SIG-M5 (cell line): ENCODE measurements around the gene DPEP2.
"Not testable (repeated sequence)": the region's sequence is repeated elsewhere in the genome, so short reads cannot be mapped to it uniquely, and the experiment has no call there.

Experiments used
- DNase-seq: peaks from one replicate; lab custom pipeline; 2025; lab: John Stamatoyannopoulos, UW

Gene DPEP2

DNA sequence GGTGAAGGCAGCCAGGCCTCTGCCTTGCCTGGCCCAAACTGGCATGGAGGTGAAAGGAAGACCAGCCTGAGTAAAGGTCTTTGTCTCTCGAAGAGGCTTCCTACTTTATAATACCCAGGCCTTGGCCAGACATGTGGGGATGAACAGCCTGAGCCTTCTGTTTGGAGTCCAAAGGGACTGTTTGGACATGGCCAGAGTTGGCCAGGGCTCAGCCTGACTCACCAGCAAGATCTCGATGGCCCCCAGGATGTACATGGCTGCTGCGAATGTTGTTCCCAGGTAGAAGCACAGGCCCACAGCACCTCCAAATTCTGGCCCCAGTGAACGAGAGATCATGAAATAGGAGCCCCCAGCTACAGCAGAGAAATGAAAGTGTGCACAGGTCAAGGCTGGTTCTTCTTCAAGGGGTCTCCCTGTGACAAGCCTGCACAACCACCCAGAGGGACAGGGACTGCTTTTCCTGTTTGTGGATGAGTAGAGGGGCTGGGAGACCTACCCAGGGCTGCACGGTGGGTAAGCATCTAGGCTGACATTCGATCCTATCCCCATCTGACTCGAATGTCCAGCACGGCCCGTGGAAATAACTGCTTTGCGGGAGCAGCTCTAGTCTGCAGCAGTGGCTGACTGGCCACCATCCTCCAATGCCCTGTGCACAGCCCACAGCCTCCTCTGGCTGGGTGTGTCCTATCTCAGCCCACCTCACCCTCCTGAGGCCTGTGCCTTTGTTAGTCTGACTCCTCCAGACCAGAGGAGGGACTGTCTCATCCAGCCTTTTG is 44.7 kb downstream of the DPEP2 start:
- no peak for DNase-seq

DNA sequence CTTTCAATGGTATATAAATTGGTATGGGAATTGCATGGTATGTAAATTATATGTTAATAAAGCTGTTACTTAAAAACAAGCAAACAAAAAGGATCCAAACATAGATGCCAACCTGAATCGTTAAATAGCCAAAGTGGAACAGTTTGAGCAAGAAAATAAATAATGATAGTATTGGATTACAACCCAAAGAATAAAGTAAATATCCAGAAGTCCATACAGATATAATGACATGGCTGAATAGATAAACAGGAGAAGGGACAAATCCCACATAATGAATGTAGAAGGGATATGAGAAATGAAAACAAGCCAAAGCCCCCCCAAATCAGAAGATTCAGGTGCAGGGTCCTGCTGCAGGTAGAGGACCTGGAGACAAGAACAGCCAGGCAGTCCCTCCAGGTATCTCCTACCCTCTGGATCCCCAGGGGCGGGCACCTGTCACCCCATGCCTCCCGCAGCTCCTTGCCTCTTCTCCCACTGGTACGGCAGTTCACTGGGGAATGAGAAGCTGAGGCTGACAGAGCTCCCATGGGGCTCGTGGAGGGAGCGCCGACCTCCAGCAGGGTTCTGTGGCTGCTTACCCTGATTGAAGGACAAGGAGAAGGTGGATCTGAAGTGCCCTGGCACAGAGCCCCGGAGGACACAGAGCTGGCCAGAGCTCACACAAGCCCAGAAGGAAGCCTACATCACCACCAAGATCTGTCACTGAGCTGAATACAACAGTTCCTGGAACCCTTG is 45.5 kb downstream of the DPEP2 start:
- no peak for DNase-seq

DNA sequence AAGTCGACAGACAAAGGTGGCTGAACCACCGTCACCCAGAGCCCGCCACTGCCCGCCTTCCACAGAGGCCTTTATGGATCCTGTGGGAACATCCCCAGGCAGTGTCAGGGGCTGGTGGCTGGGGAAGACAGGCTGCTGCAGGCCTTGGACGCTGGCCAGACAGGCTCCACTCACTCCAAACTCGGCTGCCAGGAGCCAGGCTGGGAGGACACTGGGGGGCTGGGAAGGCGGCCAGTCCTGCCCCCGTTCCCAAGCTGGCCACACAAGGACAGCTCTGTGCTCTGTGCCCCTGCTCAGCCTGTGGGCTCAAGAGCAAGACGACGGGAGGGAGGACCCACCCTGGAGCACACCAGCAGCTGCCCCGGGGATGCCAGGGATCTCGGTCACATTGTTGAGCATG is 47.8 kb downstream of the DPEP2 start:
- DNase-seq = no peak

GRCh38 chr16:67950335-67950843 is 48.9 kb downstream of the DPEP2 start:
- DNase-seq = no peak

GRCh38 chr16:67949645-67950044 is 49.6 kb downstream of the DPEP2 start:
- DNase-seq = no peak

- DNase-seq = no peak
Measured at GRCh38 chr16:67948015-67948414, 51.3 kb downstream of the DPEP2 start.

- no peak for DNase-seq
Measured at GRCh38 chr16:67946966-67947558, 52.2 kb downstream of the DPEP2 start.

- DNase-seq = no peak
Measured at GRCh38 chr16:67946128-67946569, 53.1 kb downstream of the DPEP2 start.

GRCh38 chr16:67945392-67945933 is 53.8 kb downstream of the DPEP2 start:
- no peak for DNase-seq

- DNase-seq = no peak
Measured at GRCh38 chr16:67944690-67945391, 54.4 kb downstream of the DPEP2 start.

DNA sequence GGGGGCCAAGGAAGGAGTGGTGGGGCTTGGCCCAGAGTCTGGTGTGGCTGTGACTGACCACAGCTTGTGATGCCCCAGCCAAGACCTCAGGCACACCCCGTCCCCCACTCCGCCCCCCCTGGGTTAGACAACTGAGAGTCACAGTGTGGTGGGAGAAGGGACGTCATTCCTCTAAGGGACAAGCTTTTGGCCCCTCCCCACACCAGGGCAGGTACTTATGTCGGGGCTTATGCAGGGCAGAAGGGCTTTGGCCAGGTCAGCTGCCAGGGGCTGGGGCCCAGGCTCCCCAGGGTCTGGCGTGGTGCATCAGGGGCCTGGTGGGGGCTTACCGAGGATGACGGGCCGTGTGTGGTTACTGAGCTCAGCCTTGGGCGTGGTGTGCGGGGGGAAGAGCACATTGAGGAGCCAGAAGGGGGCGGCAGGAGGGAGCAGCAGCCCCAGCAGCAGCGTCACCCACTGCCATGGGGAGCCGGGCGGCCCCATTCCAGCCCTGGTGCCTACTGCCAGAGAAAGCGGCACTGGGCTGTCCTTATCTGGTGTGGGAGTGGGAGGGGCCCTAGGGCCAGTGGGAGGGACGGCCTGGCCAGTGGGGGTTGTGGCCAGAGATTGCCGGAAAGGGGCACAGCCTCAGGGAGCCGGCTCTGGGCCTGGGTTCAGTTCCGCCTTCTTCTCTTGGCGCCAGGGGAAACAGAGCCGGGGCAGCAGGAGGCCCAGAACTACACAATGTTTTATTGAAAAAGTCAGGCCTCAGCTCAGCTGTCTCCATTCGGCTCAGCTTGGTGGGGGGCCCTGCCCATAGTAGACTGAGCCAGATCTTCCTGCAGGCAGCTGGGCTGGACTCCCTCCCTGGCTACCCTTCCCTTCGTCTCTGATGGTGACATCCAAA is 55.4 kb downstream of the DPEP2 start, which contains the start of gene LCAT:
Gene LCAT, minus strand, starts transcription at position 502 of the 886 bp plus-strand sequence. Its CDS starts 19 bp downstream, at position 483.
- no peak for DNase-seq

GRCh38 chr16:67943256-67943618 is 56.0 kb downstream of the DPEP2 start:
- DNase-seq = no peak

DNA sequence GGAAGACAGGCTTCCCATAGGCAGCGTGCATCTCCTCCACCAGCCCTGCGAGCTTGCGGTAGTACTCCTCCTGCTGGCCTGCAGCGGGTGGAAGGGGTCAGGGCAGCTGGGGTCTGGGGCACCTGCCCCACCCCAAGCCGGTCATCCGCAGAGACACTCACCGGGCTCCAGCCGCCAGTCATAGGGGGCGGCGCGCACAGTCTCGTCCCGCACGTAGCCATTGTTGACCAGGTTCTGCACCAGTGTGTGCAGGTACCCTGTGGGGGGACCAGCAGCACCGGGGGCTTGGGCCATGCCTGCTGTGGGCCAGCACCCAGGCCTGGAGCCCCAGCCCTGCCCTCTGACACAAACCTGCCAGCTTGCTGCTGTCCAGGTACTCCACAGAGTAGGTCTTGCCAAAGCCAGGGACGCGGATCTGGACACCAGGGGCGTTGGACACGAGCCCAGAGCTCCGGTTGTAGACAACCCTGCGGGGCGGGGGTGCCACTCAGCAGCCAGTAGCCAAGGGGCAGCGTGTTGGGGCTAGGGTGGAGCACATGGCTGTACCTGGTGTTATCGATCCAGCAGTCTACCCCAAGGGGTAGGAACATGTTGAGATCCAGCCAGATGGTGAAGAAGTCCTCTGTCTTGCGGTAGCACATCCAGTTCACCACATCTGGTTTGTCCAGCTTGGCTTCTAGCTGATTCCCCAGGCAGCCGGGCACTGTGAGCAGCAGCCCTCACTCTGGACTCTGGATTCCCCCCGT is 56.6 kb downstream of the DPEP2 start:
- no peak for DNase-seq

- DNase-seq = no peak
Measured at GRCh38 chr16:67942200-67942509, 57.1 kb downstream of the DPEP2 start.

DNA sequence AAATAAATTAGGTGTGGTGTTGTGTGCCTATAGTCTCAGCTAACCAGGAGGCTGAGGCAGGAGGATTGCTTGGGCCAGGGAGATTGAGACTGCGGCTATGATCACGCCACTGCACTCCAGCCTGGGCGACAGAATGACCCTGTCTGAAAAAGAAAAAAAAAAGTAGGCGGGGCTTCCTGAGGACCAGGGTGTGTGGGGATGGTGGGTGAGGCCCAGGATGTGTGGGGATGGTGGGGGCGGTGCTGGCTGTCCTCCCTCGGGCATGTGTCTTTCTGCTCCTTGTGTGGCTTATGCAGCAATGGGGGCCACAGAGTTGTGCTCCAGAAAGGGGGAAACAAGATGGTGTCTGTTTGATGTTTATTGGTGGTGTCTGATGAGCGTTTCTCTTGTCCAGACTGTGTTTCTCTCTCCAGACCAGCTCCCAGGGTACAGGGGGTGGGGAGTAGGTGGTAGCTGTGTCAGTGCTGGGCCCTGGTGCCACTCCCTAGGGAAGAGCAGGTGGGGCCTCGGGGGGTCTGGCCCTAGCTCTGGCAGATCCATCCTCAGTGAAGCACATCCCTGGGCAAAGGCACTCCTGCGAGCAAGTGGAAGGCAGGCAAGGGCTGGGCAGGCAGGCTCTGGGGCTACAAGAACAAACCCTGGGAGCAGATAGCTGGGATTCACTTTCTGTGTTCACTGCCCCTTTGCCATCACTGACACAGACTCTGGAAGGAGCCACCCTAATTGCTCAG is 57.6 kb downstream of the DPEP2 start:
- DNase-seq = no peak

DNA sequence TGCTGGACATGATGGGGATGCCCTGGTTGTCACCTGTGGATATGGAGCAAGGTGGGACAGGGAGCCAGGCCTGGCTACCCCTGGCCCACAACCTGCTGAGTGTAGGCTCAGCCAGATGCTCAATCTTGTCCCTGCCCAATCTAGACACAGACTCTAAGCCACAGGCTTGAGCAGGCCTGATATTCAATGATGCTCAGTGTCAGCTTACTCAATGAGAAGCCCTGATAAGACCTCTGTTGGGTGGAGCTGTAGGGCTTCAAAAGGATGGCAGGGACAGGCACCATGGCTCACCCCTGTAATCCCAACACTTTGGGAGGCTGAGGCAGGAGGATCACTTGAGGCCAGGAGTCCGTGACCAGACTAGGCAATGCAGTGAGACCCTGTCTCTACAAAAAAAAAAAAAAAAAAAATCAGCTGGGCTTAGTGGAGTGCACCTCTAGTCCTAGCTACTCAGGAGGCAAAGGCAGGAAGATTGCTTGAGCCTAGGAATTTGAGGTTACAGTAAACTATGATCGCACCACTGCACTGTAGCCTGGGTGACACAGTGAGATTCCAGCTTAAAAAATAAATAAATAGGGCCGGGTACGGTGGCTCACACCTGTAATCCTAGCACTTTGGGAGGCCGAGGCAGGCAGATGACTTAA is 58.7 kb downstream of the DPEP2 start:
- DNase-seq = no peak

- no peak for DNase-seq
Measured at GRCh38 chr16:67939507-67940445, 59.5 kb downstream of the DPEP2 start.

DNA sequence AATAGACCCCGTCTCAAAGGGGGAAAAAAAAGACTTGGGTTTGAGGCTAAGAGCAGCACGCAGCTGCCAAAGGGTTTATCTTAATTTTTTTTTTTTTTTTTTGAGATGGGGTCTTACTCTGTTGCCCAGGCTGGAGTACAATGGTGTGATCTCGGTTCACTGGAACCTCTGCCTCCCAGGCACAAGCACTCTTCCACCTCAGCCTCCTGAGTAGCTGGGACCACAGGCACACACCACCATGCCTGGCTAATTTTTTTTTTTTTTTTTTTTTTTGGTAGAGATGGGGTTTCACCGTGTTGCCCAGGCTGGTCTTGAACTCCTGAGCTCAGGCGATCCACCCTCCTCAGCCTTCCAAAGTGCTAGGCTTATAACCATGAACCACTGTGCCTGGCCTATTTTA is 61.6 kb downstream of the DPEP2 start:
- DNase-seq = not testable (repeated sequence)
